NCI-H1417 (cell line): ENCODE measurements around the gene KRTAP5-3.
"Not testable (repeated sequence)": the region's sequence is repeated elsewhere in the genome, so short reads cannot be mapped to it uniquely, and the experiment has no call there.

Experiments used
- DNase-seq, 3 experiments: peaks; one replicate each; lab custom pipeline; 2025; lab: John Stamatoyannopoulos, UW

KRTAP5-3 gene

DNA sequence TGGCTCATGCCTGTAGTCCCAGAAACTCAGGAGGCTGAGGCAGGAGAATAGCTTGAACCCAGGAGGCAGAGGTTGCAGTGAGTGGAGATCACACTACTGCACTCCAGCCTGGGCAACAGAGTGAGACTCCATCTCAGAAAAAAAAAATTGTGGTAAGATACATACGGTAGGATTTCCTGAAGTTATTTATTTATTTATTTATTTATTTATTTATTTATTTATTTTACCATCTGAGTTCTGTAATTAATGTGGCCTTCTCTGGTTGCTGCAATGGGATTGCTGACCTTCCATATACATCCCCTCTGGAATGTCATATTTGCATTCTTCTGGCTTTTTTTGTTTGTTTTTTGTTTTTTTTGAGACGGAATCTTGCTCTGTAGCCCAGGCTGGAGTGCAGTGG is 25.4 kb downstream of the KRTAP5-3 start:
- not testable (repeated sequence) for DNase-seq

DNA sequence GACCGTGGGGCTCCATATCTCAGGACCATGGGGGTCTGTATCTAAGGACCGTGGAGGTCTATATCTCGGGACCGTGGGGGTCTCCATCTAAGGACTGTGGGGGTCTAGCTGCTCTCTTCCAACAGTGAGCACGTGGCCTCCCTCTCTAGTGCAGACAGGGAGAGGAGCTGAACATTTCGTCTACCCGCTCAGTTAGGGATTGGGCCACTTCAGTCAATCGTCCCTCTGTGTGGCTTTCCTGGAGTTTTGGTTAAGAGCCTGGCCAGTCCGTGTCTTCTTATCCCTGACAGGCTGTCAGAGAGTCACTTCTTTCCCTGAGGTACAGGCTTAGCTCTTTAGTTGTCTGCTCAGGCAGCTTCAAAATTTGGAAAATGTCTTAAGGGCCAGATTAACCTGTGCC is 26.3 kb downstream of the KRTAP5-3 start:
- DNase-seq: no peak

DNA sequence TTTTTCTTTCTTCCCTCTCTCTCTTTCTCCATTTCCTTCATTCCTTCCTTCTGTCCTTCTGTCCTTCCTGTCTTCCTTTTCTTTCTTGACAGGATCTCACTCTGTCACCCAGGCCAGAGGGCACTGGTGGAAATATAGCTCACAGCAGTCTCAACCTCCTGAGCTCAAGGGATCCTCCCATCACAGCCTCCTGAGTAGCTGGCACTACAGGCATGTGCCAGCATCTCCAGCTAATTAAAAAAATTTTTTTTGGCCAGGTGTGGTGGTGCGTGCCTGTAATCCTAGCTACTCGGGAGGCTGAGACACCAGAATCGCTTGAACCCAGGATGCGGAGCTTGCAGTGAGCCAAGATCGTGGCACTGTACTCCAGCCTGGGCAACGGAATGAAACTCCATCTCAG is 31.4 kb downstream of the KRTAP5-3 start:
- DNase-seq: no peak

DNA sequence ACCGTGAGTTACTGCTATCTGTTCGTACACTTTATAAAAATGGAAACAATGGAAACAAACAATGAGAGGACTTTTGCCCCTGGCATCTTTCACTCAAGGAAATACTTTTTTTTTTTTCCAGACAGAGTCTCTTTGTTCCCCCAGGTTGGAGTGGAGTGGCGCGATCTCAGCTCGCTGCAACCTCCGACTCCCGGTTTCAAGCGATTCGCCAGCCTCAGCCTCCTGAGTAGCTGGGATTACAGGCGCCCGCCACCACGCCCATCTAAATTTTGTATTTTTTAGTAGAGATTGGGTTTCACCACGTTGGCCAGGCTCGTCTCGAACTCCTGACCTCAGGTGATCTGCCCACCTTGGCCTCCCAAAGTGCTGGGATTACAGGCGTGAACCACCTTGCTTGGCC is 32.5 kb downstream of the KRTAP5-3 start:
- not testable (repeated sequence) for DNase-seq

DNA sequence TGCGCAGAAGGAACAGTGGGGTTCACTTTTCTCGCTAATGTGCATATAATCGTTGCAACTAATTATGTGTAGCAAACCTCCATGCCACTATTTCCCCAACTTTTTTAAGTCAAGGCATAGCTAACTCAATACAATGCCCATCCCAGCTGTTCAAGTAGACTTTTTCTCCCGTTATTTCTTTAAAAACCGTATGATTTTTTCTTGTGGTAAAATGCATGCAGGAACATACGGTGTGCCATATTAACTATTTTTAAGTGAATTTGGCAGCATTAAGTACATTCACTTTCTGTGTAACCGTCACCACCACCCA is 33.4 kb downstream of the KRTAP5-3 start:
- DNase-seq: no peak

DNA sequence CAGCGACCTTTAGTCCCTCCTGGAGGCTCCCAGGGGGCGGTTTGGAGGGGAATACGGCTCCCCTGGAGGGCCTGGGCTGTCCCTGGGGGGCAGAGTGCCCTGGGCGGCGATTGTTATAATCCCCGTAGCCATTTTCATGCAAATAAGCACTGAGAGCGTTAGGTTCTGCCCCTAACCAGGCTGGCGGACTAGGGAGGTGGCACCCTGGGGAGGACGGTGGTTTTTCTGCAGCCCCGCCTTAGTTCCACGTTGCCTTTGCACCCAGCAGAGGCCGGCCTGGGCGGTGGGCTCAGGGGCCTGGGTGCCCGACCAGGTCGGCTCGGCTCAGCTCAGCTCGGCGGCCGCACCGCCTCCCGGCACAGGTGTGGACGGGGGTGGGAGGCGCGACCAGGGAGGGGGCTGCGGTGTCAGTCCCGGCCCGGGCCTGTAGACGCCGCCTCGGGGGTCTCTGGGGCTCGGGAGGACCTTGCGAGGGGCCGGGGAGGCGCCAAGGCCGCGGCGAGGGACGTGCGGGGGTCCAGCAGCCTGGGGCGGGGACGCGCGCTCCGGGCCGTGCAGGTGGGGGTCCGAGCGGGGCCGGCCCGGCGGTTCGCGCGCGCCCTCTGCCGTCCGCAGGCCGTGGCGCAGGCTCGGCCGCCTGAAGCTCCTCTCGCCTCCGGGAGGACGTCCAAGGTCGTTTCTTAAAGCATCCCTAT is 33.9 kb downstream of the KRTAP5-3 start:
- peak; percentile 78 to 96 (median 91) for DNase-seq

DNA sequence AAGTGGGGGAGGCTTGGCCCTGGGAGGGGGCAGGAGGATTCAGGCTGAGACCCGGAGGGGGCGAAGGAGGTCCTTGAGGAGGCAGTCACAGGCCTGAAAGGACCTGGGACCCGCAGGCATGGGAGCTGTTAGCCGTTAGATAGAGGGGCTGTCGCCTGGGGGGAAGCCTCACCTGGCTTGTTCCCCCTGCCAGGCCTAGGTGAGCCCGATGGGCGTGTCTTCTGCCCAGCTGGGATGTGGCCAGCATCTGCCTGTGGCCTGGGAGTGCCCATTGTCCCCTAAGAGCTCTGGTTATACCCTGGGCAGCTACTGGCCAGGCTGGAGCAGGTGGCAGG is 34.4 kb downstream of the KRTAP5-3 start:
- DNase-seq: peak; percentile 78 to 96 (median 91)

DNA sequence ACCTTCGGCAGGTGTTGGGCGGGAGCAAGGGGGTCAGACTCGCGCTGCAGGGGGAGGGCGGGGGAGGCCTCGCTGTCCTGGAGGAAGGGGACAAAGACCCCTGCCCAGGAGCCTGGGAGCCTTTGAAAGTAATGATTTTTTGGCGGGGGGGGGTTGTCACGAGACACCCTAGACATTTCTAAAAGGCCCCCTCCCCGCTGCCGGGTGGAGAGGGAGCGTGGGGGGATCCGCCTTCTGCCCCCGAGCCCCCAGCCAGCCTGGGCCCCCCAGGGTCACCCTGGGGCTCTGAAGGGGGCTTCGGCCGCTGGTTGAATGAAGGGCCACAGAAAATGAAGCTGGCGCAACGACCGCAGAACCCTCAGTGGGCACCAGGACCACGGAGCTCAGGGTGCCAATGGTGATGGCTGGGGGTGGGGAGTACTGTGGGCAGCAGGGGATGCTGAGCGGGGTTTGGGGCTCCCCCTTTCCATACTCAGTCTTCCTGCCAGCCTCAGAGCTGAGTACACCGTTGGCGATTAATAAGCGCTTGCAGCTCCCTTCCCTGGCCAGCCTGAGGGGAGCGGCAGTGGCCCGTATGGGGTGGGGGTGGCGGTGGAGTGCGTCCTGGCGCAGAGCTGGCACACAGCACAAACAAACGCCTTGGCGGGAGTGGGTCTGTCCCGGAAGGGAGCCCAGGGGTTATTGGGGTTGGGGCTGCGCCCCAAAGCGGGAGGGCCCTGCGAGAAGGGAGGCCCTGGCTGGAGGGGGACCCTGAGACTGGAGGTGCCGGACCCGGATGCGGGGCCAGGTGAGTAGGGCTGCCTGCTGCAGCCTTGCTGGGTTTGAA is 35.0 kb downstream of the KRTAP5-3 start:
- DNase-seq: peak; percentile 50 to 71 (median 66)

DNA sequence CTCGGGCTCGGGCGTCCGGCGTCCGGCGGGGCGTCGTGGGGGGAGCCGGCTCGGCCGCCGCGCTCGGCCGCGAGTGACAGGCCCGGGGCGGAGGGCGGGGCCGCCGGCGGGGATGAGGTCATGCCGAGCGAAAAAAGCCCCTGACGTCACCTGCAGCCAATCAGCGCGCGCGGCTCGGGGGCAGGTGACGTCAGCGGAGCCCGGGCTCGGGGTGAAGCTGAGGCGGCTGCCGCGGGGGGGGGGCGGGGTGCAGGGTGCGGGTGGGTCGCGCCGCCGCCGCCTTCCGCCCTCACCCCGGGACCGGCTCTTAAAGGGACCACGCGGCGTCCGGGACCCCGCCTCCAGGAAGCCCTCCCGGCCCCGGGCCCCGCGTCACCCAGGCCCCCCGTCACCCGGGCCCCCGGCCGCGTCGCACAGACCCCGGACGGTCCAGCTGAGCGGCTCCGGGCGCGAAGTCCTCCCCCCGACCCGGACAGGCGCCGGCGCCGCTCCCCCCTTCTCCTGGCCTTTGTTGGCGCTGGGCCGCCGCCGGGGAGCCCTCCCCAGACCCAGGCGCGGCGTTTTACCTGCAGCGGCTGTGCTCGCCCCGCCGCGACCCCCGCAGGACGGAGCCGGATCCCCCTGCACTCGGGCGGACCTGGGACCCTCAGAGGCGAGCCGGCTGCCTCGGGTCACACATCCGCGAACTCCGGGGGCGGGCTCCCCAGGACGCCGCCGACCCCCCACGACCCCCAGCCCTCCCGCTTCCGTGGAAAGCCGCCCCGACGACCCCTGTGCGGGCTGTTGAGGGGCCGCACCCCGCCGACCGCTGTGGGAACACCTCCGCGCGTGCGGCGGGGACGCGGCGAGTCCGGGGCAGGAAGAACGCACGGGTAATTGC is 35.8 kb downstream of the KRTAP5-3 start, which contains the start of gene DUSP8:
DUSP8 (minus strand) TSS at position 75 of the 880 bp plus-strand sequence. CDS start 6,445 bp downstream, outside the sequence.
- DNase-seq: peak; percentile 88 to 94 (median 89)

DNA sequence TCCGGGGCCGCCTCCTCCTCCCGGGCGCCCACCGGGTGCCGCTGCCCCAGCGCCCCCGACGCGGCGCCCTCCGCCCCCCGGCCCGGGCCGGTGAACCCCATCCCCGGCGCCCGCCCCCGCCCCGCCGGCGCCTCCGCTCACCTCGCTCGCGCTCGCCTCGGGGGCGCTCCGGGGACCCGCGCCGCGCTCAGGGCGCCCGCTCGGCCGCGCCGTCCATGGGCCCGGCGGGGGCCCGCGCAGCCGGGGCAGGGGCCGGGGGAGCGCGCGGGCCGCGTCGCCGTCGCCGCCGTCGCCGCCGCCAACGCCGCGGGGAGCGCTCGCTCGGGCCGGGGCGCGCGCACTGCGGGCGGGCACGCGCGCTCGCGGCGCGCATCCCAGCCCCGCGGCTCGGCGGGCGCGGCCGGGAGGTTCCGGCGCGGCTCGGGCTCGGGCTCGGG is 36.5 kb downstream of the KRTAP5-3 start:
- DNase-seq: no peak

DNA sequence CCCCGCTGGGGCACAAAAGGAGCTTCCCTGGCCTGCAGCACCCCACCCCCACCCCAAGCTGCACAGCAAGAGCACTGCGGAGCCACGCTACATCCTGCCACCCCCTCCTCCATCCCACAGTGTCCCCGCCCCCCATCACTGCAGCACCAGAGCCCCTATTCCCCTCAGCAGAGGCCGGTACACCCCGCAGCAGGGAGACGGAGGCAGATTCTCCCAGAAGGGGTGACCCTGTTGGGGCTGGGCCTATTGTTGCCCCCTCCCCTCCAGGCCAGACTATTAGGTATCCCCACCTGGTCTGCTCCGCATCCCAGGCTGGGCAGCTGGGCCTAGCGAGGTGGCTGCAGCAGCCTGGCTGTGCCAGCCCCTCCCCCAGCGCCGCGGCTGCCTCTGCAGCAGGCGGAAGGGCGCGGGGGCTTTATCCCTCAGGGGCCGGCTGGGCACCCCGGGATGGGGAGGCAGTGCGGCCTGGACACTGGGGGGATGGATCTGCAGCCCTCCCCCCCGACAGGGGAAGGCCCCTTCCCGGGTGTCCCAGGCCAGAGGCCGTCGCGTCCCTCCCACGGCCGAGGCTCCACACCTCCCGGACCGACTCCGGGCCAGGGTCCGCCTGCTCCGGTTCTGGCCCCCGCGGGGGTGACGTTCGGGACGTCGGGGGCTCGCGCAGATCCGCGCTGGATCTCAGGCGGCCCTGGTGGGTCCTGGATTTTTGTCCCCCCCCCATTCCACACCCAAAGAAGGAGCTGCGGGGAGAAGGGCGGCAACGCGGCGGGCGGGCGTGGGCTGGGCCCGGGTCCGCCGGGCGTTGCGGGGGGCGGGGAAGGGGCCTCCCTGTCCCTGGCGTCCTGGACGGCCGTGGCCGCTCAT is 37.1 kb downstream of the KRTAP5-3 start:
- peak in 2 of 3 experiments; percentile 78 to 81 for DNase-seq

DNA sequence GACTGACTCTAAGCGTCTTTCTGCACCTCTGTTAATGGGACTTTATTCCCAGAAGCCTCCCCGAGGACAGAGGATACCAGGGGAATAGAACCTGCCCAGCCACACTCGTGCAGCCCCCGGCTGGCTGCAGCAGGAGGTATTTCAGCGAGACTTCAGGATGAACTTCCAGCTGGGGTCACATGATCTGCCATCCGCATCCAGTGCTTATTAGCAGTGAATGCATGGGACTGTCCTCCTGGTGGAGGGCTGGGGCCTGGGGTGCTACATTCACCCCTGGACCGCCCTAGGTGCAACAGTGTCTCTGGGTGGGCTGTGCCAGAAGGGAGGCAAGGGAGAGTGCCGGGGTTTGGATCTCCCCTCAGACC is 37.8 kb downstream of the KRTAP5-3 start:
- no peak for DNase-seq

DNA sequence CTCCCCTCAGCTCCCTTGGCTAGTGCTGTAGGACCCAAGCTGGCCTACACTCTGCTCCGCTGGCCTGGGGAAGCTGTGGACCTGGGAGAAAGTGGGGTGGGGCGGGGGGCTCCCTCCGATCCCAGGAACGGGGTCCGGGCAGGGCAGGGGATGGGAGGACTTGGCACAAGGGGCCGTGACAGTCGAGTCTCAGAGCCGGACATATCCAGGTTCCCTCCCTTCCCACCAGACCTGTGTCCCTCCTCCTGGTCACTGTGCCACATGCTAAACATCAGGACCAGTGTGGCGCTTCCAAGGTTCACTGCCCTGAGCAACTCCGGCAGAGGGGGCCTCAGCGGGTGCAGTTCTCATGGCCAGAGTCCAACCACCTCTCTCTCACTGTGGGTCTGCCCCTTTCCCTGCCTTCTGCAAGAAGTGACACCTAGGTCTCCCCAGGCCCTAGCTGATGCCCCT is 38.2 kb downstream of the KRTAP5-3 start:
- DNase-seq: no peak

DNA sequence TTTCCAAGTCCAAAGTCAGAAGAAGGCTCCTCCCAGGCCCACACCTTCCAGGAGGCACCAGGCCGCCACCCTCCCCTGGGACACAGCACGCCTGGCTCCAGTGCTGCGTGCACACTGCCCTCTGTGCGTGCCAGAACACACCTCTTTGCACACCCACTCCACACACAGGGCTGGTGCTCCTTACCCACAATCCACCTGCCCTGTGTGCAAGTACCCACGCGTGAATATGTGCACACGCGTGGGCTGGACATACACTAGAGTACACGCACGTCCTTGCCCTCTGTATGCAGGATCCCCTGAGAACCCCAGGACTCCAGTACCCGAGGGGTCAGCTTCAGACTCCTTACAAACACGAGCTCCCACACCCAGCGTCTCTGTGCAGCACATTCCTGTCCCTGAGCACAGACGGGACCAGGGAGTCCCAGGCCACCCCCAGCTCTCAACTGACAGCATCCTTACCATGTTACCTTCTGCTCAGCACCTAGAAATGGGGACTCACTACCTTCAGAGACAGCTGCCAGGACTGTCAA is 38.9 kb downstream of the KRTAP5-3 start:
- no peak for DNase-seq

DNA sequence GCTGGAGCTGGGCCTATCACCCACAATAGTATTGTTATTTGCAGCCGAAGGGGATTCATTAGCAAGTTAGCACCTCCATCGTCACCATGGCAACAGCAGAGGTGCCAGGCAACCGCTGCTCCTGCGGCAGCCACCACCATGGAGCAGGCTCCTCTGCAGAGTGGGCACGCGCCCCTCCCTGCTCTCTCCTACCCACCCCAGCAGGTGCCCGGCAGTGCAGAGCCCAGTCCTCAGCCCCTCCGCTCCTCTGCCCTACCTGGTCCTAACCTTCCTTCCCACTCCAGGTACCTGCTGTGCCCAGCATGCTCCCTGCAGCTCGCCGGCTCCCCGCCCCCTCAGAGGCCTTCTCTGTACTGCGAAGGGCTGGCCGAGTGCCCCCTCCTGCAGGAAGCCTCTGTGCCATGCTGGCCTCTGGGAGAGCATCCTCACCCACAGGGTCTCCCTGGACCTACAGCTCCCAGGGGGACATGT is 39.8 kb downstream of the KRTAP5-3 start:
- DNase-seq: peak in 2 of 3 experiments; percentile 91 to 98

DNA sequence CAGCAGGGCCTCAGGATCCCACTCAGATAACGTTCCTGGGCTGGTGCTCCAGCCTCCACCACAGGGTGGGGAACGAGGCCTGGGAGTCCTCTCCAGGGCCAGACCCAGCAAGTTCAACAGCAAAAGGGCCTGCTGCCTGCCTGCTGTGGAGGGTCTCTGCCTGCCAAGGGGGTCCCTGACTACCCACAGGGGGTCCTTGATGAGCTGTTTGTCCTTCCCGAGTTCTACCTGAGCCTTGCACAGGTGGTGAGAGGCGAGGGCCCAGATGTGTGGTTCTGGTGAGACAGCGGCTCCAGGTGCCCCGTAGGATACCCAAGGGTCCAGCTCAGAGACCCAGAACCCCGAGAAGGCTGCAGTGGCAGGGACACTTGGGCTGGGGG is 40.6 kb downstream of the KRTAP5-3 start:
- DNase-seq: peak in 1 of 3 experiments; percentile 46

DNA sequence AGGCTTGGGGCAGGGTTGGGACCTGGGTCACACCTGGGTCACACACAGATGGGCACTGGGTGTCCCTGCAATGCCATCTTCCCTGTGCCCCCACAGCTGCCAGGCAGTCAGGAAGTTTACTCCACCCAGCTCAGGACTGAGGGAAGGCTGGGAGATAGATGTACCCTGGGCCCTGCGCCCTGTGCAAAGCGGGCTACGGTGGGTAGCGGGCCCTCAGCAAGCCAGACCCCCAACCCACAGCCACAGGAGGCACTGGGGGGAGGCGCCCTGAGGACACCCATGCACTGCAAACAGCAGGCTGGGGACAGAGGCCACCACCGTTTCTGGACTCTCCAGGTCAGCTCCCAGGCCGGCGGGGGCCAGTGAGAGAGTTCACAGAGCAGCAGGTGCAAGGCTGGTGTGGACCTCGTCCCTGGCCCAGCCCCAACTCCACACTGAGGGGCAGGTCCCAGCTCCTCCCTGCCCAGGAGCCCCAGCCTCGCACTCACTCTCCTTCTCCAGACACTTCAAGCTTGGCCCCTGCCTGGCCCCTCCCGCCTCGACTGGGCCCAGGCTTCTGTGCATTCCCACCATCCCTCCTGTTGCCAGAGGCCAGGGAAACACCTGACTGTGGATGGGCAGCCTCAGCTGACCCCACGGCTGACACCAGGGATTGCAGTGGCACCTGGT is 41.1 kb downstream of the KRTAP5-3 start:
- DNase-seq: peak in 1 of 3 experiments; percentile 46

DNA sequence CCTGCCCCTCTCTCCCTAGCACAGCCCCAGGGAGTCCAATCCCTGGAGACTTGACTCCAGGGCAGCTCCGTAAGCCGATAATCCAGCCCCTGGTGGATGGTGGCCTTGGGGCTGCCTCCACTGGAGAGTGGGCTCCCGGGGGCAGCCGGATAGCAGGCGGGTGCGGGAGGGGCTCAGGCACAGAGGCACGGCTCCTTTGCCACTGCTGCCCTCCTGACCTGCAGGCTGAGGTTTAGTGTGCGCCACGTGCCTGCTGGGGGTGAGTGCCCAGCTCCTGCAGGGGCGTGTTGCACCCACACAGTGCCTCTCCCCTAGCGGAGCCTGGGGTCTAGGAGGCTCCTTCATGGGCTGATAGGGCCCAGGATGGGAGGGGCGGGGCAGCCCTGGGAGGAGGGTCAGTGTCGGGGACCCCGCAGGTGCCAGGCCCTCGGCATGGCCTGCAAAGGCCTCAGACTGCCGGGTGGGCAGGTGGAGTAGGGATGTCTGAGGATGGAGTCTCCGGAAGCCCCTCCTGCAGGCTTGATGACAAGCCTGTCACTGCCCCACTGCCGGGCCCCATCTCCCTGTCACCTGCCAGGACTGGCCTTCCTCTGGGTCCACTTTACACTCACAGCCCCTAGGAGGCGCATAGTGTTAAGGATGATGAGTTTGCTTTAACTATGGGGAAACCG is 41.7 kb downstream of the KRTAP5-3 start:
- no peak for DNase-seq

DNA sequence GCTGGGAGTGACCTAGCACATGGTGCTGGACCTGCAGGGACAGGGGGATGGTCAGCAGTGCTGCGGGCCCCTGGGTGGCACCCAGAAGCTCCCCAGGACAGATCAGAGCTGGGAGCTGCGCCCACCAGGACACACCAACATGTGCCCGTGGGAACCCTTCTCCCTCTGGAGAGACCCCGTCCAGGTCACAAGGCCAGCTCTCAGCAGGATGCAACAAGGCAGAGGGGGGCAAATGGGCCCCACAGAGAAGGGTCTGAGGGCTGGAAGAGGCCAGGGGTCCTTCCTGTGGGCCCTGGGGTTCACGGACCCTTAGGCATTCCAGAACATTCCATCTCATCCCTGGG is 42.4 kb downstream of the KRTAP5-3 start:
- no peak for DNase-seq
